ENCODE data around the gene THUMPD3. TPM values are rescaled to one million over a fixed set of nuclear protein-coding genes. Genes with fewer than 3 reads are reported as not detected.

Gene THUMPD3
- total and polyA plus RNA-seq, 2 donors (not counting 1 experiment from before 2014, with no cell fraction given) = 57.8 to 59.9 TPM

DNA sequence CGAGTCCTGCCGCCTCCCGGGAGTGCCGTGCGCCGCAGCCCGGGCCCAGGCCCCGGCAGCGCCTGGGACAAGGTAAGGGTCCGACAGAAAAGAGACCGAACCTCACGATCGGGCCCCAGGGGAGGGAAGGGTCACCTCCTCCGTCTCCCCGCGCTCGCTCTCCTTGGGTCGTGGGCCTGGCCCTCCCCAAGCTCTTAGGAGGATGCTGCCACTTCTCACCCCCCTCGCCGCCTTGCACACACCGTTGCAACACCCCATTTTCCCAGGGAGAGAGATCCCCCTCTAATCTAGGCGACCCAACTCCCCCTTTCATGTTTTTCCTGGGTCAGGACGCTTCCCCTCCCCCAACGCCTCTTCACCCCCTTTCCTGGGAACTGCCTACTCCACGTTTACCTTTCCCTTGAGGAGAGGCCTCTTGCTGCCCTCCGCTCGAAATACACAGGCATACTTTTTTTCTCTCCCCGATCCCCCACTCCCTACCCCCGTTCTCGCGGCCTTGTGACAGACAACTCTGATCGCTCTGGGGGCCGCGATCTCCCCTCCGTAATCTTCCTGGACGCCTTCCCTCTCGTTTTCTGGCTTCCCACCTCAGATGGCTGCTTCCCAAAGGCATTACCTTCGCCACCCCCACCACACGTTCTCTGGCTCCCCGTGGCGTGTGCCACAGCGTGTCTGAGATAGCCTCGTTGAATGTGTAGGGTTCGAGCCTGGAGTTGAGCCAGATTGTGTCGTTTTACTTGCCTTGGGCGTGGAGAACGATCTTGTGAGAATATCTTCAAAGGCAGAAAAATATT is 35.2 kb downstream of the THUMPD3 start:
- no peaks in the 10 kb centered on the region for H3K27me3 ChIP-seq (ENCODE audit: control insufficient read depth, insufficient read depth, low read length)
- peaks cover 19% of the 10 kb centered on the region for H4K20me1 ChIP-seq (ENCODE audit: control insufficient read depth, extremely low read depth, insufficient read depth, low read length)
- H3K36me3 ChIP-seq (ENCODE audit: control insufficient read depth, insufficient read depth, low read length) = peaks cover 2% of the 10 kb centered on the region
- no peak overlapping the region for H2AFZ ChIP-seq (ENCODE audit: low read length)
- peak overlapping the region; percentile 96 to 99 (median 98) for H3K4me3 ChIP-seq (replicated peaks in 1 of 4; ENCODE audit: control extremely low read depth in 1 of 4, insufficient read depth in 1 of 4, low read depth in 3 of 4, low read length in 4 of 4)
- H3K79me2 ChIP-seq (ENCODE audit: control insufficient read depth, insufficient read depth, low read length) = peaks cover 85% of the 10 kb centered on the region
- no peak for TF ChIP-seq EZH2 (IDR thresholded peaks at IDR 0.05; ENCODE audit: low read length, missing control alignments)
- TF ChIP-seq, protein P1, sequence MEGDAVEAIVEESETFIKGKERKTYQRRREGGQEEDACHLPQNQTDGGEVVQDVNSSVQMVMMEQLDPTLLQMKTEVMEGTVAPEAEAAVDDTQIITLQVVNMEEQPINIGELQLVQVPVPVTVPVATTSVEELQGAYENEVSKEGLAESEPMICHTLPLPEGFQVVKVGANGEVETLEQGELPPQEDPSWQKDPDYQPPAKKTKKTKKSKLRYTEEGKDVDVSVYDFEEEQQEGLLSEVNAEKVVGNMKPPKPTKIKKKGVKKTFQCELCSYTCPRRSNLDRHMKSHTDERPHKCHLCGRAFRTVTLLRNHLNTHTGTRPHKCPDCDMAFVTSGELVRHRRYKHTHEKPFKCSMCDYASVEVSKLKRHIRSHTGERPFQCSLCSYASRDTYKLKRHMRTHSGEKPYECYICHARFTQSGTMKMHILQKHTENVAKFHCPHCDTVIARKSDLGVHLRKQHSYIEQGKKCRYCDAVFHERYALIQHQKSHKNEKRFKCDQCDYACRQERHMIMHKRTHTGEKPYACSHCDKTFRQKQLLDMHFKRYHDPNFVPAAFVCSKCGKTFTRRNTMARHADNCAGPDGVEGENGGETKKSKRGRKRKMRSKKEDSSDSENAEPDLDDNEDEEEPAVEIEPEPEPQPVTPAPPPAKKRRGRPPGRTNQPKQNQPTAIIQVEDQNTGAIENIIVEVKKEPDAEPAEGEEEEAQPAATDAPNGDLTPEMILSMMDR (conservative IDR thresholded peaks at IDR 0.05 in 1 of 2, IDR thresholded peaks at IDR 0.05 in 1 of 2; ENCODE audit: low read depth in 1 of 2, low read length in 2 of 2) = no peak
- H3K4me2 ChIP-seq (ENCODE audit: extremely low read depth, insufficient read depth, low read length) = peak overlapping the region; percentile 90
- H3K9ac ChIP-seq (ENCODE audit: insufficient read depth, low read length) = peak overlapping the region; percentile 99
- H3K4me1 ChIP-seq (ENCODE audit: control insufficient read depth, extremely low read depth, insufficient read depth, low read length) = peaks cover 14% of the 10 kb centered on the region
- DNase-seq (ENCODE audit: low read depth in 2 of 2) = peak; percentile 38 to 39
- peak overlapping the region; percentile 99 for H3K27ac ChIP-seq (ENCODE audit: insufficient read depth, low read length)
- no peaks in the 10 kb centered on the region for H3K9me3 ChIP-seq (ENCODE audit: control insufficient read depth, insufficient read depth, low read depth, low read length)

DNA sequence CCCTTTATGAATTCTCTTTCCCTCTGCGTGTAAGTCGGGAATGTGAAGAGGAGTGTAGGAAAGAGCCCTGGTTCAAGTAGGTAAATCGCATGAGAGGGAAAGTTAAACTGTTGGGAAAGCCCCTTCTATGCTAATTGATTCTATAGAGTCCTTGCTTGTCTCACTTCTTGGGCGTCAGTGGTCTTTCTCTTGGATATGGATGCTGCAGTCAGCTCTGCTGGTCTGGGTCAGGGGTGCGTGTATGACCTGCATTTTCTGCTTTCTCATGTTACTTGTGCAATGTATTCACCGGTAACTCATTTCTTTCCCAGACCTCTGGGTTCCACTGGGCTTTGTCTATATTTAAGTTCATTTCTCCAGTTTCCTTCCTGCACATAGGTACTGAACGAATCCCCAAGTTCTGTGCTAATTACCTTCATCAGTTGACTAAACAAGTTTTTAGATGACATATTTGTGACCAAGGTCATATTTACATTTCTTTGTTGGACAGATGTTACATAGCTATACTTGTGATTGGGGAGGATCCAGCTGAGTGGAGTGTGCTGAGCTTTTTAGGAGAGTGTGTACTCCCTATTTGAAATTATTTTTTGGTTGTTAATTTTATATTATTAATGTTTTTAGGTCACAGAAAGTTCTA is 36.0 kb downstream of the THUMPD3 start:
- Histone ChIP-seq H4K20me1 (ENCODE audit: control insufficient read depth, extremely low read depth, insufficient read depth, low read length) (peaks cover 19% of the 10 kb centered on the region), H3K36me3 (ENCODE audit: control insufficient read depth, insufficient read depth, low read length) (no peaks in the 10 kb centered on the region), H3K4me2 (ENCODE audit: extremely low read depth, insufficient read depth, low read length) (peak overlapping the region; percentile 90), H3K27ac (ENCODE audit: insufficient read depth, low read length) (peak overlapping the region; percentile 99), H3K9me3 (ENCODE audit: control insufficient read depth, insufficient read depth, low read depth, low read length) (no peaks in the 10 kb centered on the region), H3K4me3 (replicated peaks in 1 of 4; ENCODE audit: control extremely low read depth in 1 of 4, insufficient read depth in 1 of 4, low read depth in 3 of 4, low read length in 4 of 4) (peak overlapping the region; percentile 96 to 99 (median 98)), H3K9ac (ENCODE audit: insufficient read depth, low read length) (peak overlapping the region; percentile 99), H2AFZ (ENCODE audit: low read length) (no peak overlapping the region), H3K27me3 (ENCODE audit: control insufficient read depth, insufficient read depth, low read length) (no peaks in the 10 kb centered on the region), H3K4me1 (ENCODE audit: control insufficient read depth, extremely low read depth, insufficient read depth, low read length) (peaks cover 14% of the 10 kb centered on the region), H3K79me2 (ENCODE audit: control insufficient read depth, insufficient read depth, low read length) (peaks cover 85% of the 10 kb centered on the region)
- peak; percentile 54 to 62 for DNase-seq (ENCODE audit: low read depth in 2 of 2)
- TF ChIP-seq, protein P1 (conservative IDR thresholded peaks at IDR 0.05 in 1 of 2, IDR thresholded peaks at IDR 0.05 in 1 of 2; ENCODE audit: low read depth in 1 of 2, low read length in 2 of 2) = no peak
- no peak for TF ChIP-seq EZH2 (IDR thresholded peaks at IDR 0.05; ENCODE audit: low read length, missing control alignments)

DNA sequence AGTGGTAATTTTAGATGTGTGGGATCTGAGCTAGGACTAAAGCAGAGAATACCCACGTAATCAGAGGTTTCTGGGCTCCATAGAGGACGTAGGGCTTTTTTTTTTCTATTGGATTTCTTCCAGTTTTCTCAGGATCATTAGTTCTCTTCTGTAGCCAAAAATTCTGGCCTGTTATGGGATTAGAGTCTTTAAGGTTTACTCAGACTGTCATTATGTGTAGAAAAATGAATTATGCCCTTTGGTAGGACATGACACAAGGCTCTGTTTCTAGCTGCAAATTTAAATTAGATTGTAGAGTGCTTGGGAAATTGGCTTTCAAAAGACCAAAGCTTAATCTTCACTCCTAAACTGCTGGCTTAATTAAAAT is 36.5 kb downstream of the THUMPD3 start:
- peak overlapping the region; percentile 90 for H3K4me2 ChIP-seq (ENCODE audit: extremely low read depth, insufficient read depth, low read length)
- no peak overlapping the region for H2AFZ ChIP-seq (ENCODE audit: low read length)
- TF ChIP-seq, protein P1 (conservative IDR thresholded peaks at IDR 0.05 in 1 of 2, IDR thresholded peaks at IDR 0.05 in 1 of 2; ENCODE audit: low read depth in 1 of 2, low read length in 2 of 2) = no peak
- TF ChIP-seq EZH2 (IDR thresholded peaks at IDR 0.05; ENCODE audit: low read length, missing control alignments) = no peak
- H3K9me3 ChIP-seq (ENCODE audit: control insufficient read depth, insufficient read depth, low read depth, low read length) = no peaks in the 10 kb centered on the region
- DNase-seq (ENCODE audit: low read depth in 2 of 2) = peak; percentile 43 to 63
- peak overlapping the region; percentile 99 for H3K9ac ChIP-seq (ENCODE audit: insufficient read depth, low read length)
- H3K27ac ChIP-seq (ENCODE audit: insufficient read depth, low read length) = peak overlapping the region; percentile 99
- no peaks in the 10 kb centered on the region for H3K27me3 ChIP-seq (ENCODE audit: control insufficient read depth, insufficient read depth, low read length)
- no peaks in the 10 kb centered on the region for H3K36me3 ChIP-seq (ENCODE audit: control insufficient read depth, insufficient read depth, low read length)
- peaks cover 17% of the 10 kb centered on the region for H4K20me1 ChIP-seq (ENCODE audit: control insufficient read depth, extremely low read depth, insufficient read depth, low read length)
- peaks cover 14% of the 10 kb centered on the region for H3K4me1 ChIP-seq (ENCODE audit: control insufficient read depth, extremely low read depth, insufficient read depth, low read length)
- H3K4me3 ChIP-seq (replicated peaks in 1 of 4; ENCODE audit: control extremely low read depth in 1 of 4, insufficient read depth in 1 of 4, low read depth in 3 of 4, low read length in 4 of 4) = peak overlapping the region; percentile 96 to 99 (median 98)
- H3K79me2 ChIP-seq (ENCODE audit: control insufficient read depth, insufficient read depth, low read length) = peaks cover 85% of the 10 kb centered on the region
